HG03025 (cell line): ENCODE results near the gene ABCB11.
"Not testable (repeated sequence)": the region's sequence is repeated elsewhere in the genome, so short reads cannot be mapped to it uniquely, and the experiment has no call there.

ENCODE experiments used
- ATAC-seq: cut with Tn5 transposase; IDR thresholded peaks from one replicate; pipeline ENCODE4 v1.9.1; 2021; ENCODE audit warnings: mild to moderate bottlenecking, moderate library complexity; ENCODE audit not compliant: unreplicated experiment, low FRiP score

ABCB11 gene

GRCh38 chr2:168939918-168940317 lies 91.2 kb downstream of the ABCB11 start:
- peak; percentile 69 for ATAC-seq

- ATAC-seq: no peak
Measured at GRCh38 chr2:168939061-168939460, 92.1 kb downstream of the ABCB11 start.

- no peak for ATAC-seq
Measured at GRCh38 chr2:168935810-168936581, 95.1 kb downstream of the ABCB11 start.

- no peak for ATAC-seq
Measured at GRCh38 chr2:168934826-168935225, 96.3 kb downstream of the ABCB11 start.

GRCh38 chr2:168932174-168932573 lies 99.0 kb downstream of the ABCB11 start:
- not testable (repeated sequence) for ATAC-seq

- ATAC-seq: no peak
Measured at GRCh38 chr2:168930242-168930641, 100.9 kb downstream of the ABCB11 start.

- ATAC-seq: no peak
Measured at GRCh38 chr2:168929031-168929430, 102.1 kb downstream of the ABCB11 start.

- ATAC-seq: no peak
Measured at GRCh38 chr2:168928113-168928831, 102.9 kb downstream of the ABCB11 start.

- no peak for ATAC-seq
Measured at GRCh38 chr2:168926621-168927386, 104.3 kb downstream of the ABCB11 start.

- ATAC-seq: no peak
Measured at GRCh38 chr2:168920504-168921157, 110.5 kb downstream of the ABCB11 start.

GRCh38 chr2:168916331-168916675 lies 114.8 kb downstream of the ABCB11 start:
- ATAC-seq: no peak

- no peak for ATAC-seq
Measured at GRCh38 chr2:168915441-168916330, 115.4 kb downstream of the ABCB11 start.

GRCh38 chr2:168913495-168913894 lies 117.6 kb downstream of the ABCB11 start:
- ATAC-seq: no peak

- no peak for ATAC-seq
Measured at GRCh38 chr2:168912901-168913369, 118.2 kb downstream of the ABCB11 start.

- ATAC-seq: no peak
Measured at GRCh38 chr2:168912466-168912865, 118.7 kb downstream of the ABCB11 start.

GRCh38 chr2:168910330-168910729 lies 120.8 kb downstream of the ABCB11 start:
- ATAC-seq: no peak

- no peak for ATAC-seq
Measured at GRCh38 chr2:168907940-168908662, 123.0 kb downstream of the ABCB11 start.

GRCh38 chr2:168904358-168904757 lies 126.8 kb downstream of the ABCB11 start:
- ATAC-seq: no peak

- ATAC-seq: no peak
Measured at GRCh38 chr2:168903888-168904287, 127.2 kb downstream of the ABCB11 start.
